ENCODE measurements around the gene DRICH1.
"Not testable (repeated sequence)": the region's sequence is repeated elsewhere in the genome, so short reads cannot be mapped to it uniquely, and the experiment has no call there.

DRICH1 gene

GRCh38 chr22:23649071-23649501, 17.0 kb upstream of the DRICH1 start:
- DNase-seq = no peak

DNA sequence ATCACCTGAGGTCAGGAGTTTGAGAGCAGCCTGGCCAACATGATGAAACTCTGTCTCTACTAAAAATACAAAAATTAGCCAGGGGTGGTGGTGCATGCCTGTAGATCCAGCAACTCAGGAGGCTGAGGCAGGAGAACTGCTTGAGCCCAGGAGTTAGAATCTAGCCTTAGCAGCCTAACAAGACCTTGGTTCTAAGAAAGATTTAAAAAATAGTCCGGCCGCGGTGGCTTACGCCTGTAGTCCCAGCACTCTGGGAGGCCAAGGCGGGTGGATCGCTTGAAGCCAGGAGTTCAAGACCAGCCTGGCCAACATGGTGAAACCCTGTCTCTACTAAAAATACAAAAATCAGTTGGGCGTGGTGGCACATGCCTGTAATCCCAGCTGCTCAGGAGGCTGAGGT, 14.4 kb upstream of the DRICH1 start:
- DNase-seq = not testable (repeated sequence)

GRCh38 chr22:23640206-23640605, 8.1 kb upstream of the DRICH1 start:
- DNase-seq = not testable (repeated sequence)

GRCh38 chr22:23639661-23640060, 7.5 kb upstream of the DRICH1 start:
- no peak for DNase-seq

DNA sequence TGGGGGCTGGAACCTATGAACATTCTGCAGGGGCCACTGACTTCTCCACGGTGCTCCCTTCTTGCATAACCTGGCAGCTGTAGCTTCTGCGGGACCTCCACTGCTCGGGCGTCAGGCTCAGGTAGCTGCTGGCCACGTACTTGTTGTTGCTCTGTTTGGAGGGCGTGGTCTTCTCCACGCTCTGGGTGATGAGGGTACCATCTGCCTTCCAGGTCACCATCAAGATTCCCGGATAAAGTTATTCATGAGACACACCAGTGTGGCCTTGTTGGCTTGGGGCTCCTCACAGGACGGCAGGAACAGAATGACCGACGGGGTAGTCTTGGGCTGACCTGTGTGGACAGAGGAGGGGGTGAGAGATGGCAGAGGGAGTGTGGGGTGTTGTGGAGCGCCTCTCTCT, 6.5 kb upstream of the DRICH1 start:
- no peak for DNase-seq

DNA sequence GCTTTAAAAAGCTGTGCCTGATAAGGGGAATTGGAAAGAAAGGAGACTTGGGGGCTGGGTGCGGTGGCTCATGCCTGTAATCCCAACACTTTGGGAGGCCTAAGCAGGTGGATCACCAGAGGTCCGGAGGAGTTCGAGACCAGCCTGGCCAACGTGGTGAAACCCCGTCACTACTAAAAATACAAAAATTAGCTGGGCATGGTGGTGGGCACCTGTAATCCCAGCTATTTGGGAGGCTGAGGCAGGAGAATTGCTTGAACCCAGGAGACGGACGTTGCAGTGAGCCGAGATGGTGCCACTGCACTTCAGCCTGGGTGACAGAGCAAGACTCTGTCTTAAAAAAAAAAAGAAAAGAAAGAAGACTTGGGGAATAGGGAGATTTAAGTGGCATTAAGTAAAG, 3.2 kb upstream of the DRICH1 start:
- not testable (repeated sequence) for DNase-seq

DNA sequence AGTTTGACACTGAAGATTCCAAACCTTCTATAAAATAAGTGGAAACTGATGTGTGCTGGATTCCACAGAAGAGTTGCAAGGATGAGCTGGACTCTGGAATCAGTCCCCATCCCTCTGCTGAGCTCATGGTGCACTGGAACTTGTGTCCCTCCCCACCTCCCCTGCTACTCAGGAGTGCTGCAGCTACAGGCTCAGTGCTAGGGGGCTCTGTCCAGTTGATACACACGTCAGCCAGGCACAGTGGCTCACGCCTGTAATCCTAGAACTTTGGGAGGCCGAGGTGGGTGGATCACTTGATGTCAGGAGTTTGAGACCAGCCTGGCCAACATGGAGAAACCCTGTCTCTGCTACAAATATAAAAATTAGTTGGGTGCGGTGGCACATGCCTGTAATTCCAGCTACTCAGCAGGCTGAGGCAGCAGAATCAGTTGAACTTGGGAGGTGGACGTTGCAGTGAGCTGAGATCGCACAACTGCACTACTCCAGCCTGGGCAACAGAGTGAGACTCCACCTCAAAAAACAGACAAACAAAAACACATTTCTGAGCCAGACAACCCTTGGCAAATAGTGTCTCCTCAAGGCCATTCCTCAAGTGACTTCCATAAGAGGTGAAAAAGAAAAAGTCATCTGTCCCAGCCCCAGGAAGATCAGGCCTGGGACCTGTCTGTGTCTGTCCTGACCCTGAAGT, 3.9 kb downstream of the DRICH1 start:
- DNase-seq = not testable (repeated sequence)

DNA sequence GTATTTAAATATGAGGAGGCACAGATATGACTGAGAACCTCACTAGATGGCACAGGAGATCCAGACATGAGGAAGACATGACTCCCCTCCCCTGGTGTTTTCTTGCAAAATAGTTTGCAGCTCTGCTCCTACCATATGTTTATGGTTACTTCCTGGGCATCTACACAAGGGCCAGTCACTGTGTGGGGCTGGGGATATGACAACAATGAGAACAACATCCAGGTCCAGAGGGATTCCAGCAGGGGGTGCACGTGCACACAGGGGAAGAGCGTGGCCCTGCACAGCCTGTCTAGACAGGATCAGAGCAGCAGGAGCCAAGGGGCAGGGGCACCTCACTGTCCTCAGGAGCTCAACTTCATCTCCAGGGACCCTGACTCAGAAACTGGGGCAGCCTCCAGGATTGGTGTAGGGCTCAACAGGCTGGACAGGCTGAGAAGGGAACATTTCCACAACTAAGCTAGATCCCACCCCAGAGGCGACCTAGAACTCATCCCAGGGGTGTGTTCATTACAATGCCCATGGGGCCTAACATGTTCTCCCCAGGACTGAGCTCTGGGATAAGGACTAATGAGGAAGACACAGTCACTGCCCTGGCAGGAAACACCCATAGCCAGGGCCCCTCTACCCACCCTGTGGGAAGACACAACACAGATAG, 4.6 kb downstream of the DRICH1 start:
- DNase-seq = not testable (repeated sequence)

DNA sequence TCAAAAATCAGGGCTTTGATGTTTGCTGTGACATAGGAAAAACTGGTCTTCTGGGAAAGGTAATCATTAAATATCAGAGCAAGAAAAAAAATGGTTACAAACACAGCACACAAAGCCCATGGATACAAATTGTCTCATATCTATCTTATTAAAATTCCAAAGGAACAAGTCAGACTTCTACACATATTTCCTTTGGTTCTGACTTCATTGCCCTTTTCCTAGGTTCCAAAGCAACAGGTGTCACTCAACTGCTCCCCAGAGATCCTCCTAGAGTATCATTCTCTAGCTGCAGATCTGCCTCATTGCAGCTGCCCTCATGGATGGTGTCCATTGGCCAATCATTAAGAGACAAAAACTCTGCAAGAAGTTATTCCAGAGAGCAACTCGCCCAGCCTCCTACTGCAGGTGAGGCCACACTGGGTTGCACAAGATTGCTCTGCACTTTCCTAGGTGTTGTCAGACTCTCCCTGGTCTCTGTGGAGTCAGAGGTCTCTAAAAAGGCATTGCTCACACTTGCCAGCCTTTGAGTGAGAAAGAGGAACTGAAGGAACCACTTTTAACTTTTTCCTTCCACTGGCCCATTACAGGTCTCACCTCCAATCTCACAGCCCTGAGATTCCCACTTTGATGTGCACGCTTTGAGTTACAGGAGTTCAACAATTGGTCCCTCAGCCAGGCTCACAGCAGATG, 5.7 kb downstream of the DRICH1 start:
- no peak for DNase-seq

GRCh38 chr22:23622634-23623033, 9.5 kb downstream of the DRICH1 start:
- DNase-seq = no peak

GRCh38 chr22:23621916-23622315, 10.2 kb downstream of the DRICH1 start:
- not testable (repeated sequence) for DNase-seq

- no peak for DNase-seq
These were observed 10.9 kb downstream of the DRICH1 start for GRCh38 chr22:23621082-23621780.

DNA sequence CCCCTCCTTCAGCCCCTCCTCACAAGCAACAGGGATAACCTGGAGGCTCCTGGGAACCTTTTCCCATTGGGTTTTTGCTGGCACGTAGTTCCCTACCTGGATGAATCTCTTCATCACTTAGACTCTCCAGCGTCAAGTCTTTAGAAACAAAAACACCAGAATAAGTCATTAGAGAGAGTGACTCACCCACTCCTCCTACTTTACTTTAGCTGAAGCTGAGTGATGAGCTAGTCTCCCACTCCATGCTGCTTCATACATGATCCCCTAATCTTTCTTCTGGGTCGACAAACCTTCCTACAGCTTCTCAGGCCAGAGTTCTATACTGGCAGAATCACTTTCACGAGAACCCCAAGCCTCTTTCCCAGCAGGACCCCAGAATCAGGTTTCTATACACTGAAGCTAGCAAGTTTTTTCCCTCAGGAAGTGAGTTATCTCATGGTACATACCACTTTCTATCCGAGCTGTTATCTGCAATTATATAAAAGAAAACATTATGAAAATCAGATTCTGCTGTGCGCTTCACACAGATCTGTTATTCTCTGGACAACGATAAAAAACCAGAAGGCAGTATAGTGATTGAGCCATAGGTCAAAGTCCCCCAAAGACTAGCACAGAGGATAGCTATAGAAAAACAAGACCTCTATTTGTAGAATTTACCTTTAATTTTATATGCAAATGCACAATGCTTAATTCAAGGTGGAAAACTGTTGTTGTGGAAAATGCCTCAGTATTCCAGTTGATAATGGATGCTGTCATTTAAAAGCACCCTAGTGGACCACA, 18.7 kb downstream of the DRICH1 start:
- DNase-seq = no peak

- DNase-seq = no peak
These were observed 21.9 kb downstream of the DRICH1 start for GRCh38 chr22:23609983-23610781.

DNA sequence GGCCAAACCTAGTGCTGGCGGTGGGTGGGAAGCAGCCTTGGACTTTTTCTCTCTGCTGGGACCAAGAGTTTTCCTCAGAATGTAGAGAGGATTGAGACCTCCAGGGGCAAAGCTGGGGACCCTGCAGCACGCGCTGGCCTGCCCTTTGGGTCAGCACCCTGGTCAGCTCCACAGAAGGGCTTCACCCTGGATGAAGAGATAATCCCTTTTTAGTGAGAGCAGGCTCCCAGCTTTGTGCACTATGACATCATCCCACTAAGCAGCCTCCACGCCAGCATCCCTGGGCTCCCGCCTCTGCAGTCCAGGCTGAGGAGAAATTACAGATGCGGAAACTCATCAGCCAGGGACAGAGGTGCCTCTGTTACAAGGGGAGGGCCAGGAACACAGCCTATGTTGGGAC, 23.5 kb downstream of the DRICH1 start:
- DNase-seq = no peak

- DNase-seq = no peak
These were observed 25.7 kb downstream of the DRICH1 start for GRCh38 chr22:23606204-23607131.

- no peak for DNase-seq
These were observed 27.0 kb downstream of the DRICH1 start for GRCh38 chr22:23604939-23605712.

DNA sequence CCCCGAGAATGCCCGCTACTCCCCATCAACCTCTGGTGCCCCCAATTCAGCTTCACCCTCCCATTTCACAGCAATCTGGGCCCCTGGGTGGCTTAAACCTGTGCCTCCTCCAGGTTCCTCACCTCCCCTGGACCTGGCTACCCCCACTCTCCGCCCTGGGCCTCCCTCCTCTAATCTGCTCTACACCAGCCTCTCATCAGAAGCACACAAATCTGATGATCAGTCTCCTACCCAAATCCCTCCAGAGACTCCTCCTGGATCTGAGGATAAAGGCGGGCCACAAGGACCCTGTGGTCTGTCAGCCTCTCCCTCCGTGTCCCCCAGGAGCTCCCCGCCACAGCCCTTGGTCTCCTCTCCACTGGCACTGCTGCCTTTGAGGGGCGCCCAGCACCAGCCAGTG, 28.9 kb downstream of the DRICH1 start:
- no peak for DNase-seq

DNA sequence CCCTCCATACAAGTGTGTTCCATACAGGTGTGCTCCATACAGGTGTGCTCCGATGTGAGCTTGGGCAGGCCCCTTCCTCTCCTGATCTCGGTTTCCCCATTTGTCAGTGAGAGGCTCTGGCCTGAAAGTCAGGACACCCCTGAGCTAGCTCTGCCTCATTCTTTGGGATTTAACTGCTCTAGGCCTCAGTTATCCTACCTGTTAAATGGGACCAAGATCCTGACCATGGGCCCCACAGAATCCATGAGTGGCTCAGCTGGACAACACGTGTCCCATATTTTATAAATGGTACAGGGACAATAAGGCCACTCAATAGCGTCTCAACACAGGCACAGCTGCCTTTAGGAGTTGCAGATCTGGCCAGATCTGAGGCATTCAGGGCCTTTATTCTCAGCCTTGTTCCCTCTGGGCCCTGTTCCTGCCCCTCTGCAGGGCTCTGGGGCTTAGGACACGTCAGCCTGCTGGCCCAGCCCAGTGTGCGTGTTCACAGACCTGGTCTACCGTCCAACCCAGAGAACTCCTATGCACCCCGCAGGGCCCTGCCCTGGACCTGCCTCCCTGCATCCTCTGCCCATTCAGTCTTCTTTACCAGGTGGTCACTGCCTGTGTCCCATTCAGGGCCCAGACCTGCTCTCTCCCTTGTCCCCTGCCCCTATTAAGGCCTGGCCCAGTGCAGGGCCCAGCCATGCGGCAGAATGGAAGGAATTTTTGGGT, 33.2 kb downstream of the DRICH1 start:
- DNase-seq = no peak
